CD14-positive monocyte (primary cell): ENCODE results near the gene DRD5. TPM values are rescaled to one million over a fixed set of nuclear protein-coding genes. Genes with fewer than 3 reads are reported as not detected.
"Not testable (repeated sequence)": the region's sequence is repeated elsewhere in the genome, so short reads cannot be mapped to it uniquely, and the experiment has no call there.

Source experiments
- DNase-seq, 3 donors: peaks; one replicate each; pipeline ENCODE4 v3.0.0-alpha.2; 2011 to 2022
- H2AFZ ChIP-seq: 2 replicates; pipeline ENCODE4 v1.6.0; 2012; ENCODE audit warnings: mild to moderate bottlenecking, low read depth, low read length, inconsistent platforms; ENCODE audit not compliant: insufficient read depth, poor library complexity, severe bottlenecking
- H3K27ac ChIP-seq, 2 donors: 1 replicate in 1 of 2; 2 replicates in 1 of 2; pipeline ENCODE4 v1.5.1; 2012 to 2013; ENCODE audit warnings: low read length in 2 of 2, control low read depth in 1 of 2, inconsistent platforms in 1 of 2, low read depth in 1 of 2, mild to moderate bottlenecking in 1 of 2
- H3K27me3 ChIP-seq, 2 donors: one replicate each; pipeline versions ENCODE4 v1.6.0 to v1.6.1; 2011 to 2013; ENCODE audit warnings: low read length in 2 of 2; ENCODE audit not compliant: control insufficient read depth in 2 of 2, insufficient read depth in 2 of 2
- H3K36me3 ChIP-seq, 2 donors: replicated peaks in 1 of 2; 1 replicate in 1 of 2; 2 replicates in 1 of 2; pipeline versions ENCODE4 v1.5.1 to v1.6.1; 2012 to 2013; ENCODE audit warnings: low read length in 2 of 2, control low read depth in 1 of 2, inconsistent platforms in 1 of 2, mild to moderate bottlenecking in 1 of 2; ENCODE audit not compliant: insufficient read depth in 2 of 2, control insufficient read depth in 1 of 2
- H3K4me1 ChIP-seq, 2 donors: 1 replicate in 1 of 2; 2 replicates in 1 of 2; pipeline versions ENCODE4 v1.5.1 to v1.6.1; 2012 to 2013; ENCODE audit warnings: low read length in 2 of 2, control low read depth in 1 of 2, inconsistent platforms in 1 of 2, mild to moderate bottlenecking in 1 of 2, moderate library complexity in 1 of 2; ENCODE audit not compliant: insufficient read depth in 2 of 2, control insufficient read depth in 1 of 2
- H3K4me2 ChIP-seq: replicated peaks from 2 replicates; pipeline ENCODE3; 2012; ENCODE audit warnings: low read length, moderate library complexity, mild to moderate bottlenecking; ENCODE audit not compliant: poor library complexity, severe bottlenecking; ENCODE audit errors: extremely low read depth
- H3K4me3 ChIP-seq, 3 experiments: fragments of 200-600 bp in 1 of 3; sonication (generic) in 1 of 3; replicated peaks in 1 of 3; 1 replicate in 2 of 3; 2 replicates in 1 of 3; pipeline ENCODE4 v1.5.1; 2011 to 2013; ENCODE audit warnings: low read length in 3 of 3, mild to moderate bottlenecking in 3 of 3, control low read depth in 2 of 3, low read depth in 2 of 3, inconsistent platforms in 1 of 3, moderate library complexity in 1 of 3
- H3K79me2 ChIP-seq: 2 replicates; pipeline ENCODE4 v1.6.0; 2012; ENCODE audit warnings: mild to moderate bottlenecking, control low read depth, inconsistent platforms, low read length, moderate library complexity; ENCODE audit not compliant: insufficient read depth
- H3K9ac ChIP-seq: 2 replicates; pipeline ENCODE4 v1.6.0; 2017; ENCODE audit warnings: low read length, mild to moderate bottlenecking; ENCODE audit not compliant: insufficient read depth, poor library complexity, severe bottlenecking
- H3K9me3 ChIP-seq, 2 donors: replicated peaks in 1 of 2; 1 replicate in 1 of 2; 2 replicates in 1 of 2; pipeline versions ENCODE4 v1.5.1 to v1.6.1; 2012 to 2013; ENCODE audit warnings: low read length in 2 of 2, control low read depth in 1 of 2; ENCODE audit not compliant: control insufficient read depth in 1 of 2, insufficient read depth in 1 of 2
- H4K20me1 ChIP-seq: 2 replicates; pipeline ENCODE4 v1.6.0; 2012; ENCODE audit warnings: mild to moderate bottlenecking, low read length, control low read depth, moderate library complexity; ENCODE audit not compliant: insufficient read depth
- H3K27ac Mint-ChIP-seq, 7 donors: one replicate each; pipeline ENCODE4 v1.8.0; 2020; ENCODE audit warnings: mild to moderate bottlenecking in 7 of 7, mixed read lengths in 7 of 7, moderate library complexity in 6 of 7, inconsistent platforms in 2 of 7
- H3K27me3 Mint-ChIP-seq, 3 donors: one replicate each; pipeline ENCODE4 v1.8.0; 2021 to 2022; ENCODE audit warnings: low read depth in 3 of 3, mild to moderate bottlenecking in 3 of 3, mixed read lengths in 3 of 3, moderate library complexity in 3 of 3, inconsistent platforms in 1 of 3
- H3K36me3 Mint-ChIP-seq, 2 donors: one replicate each; pipeline ENCODE4 v1.8.0; 2020; ENCODE audit warnings: mixed read lengths in 2 of 2, inconsistent platforms in 1 of 2, mild to moderate bottlenecking in 1 of 2
- H3K4me1 Mint-ChIP-seq: one replicate; pipeline ENCODE4 v1.8.0; 2020; ENCODE audit warnings: mild to moderate bottlenecking, mixed read lengths
- H3K4me3 Mint-ChIP-seq, 2 donors: one replicate each; pipeline ENCODE4 v1.8.0; 2020; ENCODE audit warnings: mild to moderate bottlenecking in 2 of 2, mixed read lengths in 2 of 2, moderate library complexity in 1 of 2
- H3K9me3 Mint-ChIP-seq, 7 donors: one replicate each; pipeline ENCODE4 v1.8.0; 2020 to 2022; ENCODE audit warnings: mixed read lengths in 7 of 7, mild to moderate bottlenecking in 6 of 7, moderate library complexity in 6 of 7, inconsistent platforms in 2 of 7
- CTCF ChIP-seq: fragments of 200-600 bp; IDR thresholded peaks from one replicate; pipeline ENCODE4 v1.8.0; 2022; ENCODE audit warnings: antibody characterized with exemption, mild to moderate bottlenecking
- WGBS: methylation state at CpG from one replicate; pipeline ENCODE4 v1.1.5; 2013; ENCODE audit warnings: missing lambda C conversion rate; ENCODE audit not compliant: insufficient coverage; 5-methylcytosine and 5-hydroxymethylcytosine counted together
- intact Hi-C, 2 donors: fragments of 100-400 bp; cut with micrococcal nuclease; formaldehyde crosslinking; loops; one replicate each; pipeline versions ENCODE4 v1.15.0 to v1.15.1; 2023
- polyA minus RNA-seq: library from RNA; depleted of rRNA, polyadenylated mRNA; stranded (reverse); fragments of >200 nt; gene quantifications from 2 replicates; pipeline ENCODE4 v1.2.3, GENCODE V29; 2012
- polyA plus RNA-seq, 3 donors: library from polyadenylated mRNA; depleted of rRNA in 1 of 3; unstranded in 2 of 3; stranded (reverse) in 1 of 3; fragments of 300-500 nt in 2 of 3; fragments of >200 nt in 1 of 3; fragmentation: Illumina TruSeq in 2 of 3; gene quantifications; 1 replicate in 2 of 3; 2 replicates in 1 of 3; pipeline ENCODE4 v1.2.3, GENCODE V29; 2012 to 2021
- total RNA-seq, 12 experiments: library from RNA in 1 of 12; stranded (reverse) in 1 of 12; fragments of 120-200 nt in 1 of 12; gene quantifications; one replicate each; pipeline ENCODE4 v1.2.4 and lab custom pipeline; 2013 to 2026; ENCODE audit warnings: mixed read lengths in 6 of 12, inconsistent platforms in 1 of 12

Gene DRD5
- not detected for total RNA-seq (2013)
- not detected for polyA plus RNA-seq
- polyA minus RNA-seq, result not detected in 2 replicates
- total RNA-seq (lab: John Stamatoyannopoulos, UW), result 0 to 0.15 (median 0) reads per million in 11 experiments

- peaks cover 0 to 3% of the 10 kb centered on the region in 2 donors for H3K36me3 Mint-ChIP-seq
- Histone ChIP-seq H3K36me3 (no peaks in the 10 kb centered on the region), H3K9ac (no peak within 1 kb of the TSS), H3K79me2 (no peaks in the 10 kb centered on the region), H3K27me3 (peaks cover 2 to 37% of the 10 kb centered on the region in 2 donors), H2AFZ (no peak within 1 kb of the TSS), H3K9me3 (peaks cover 0 to 8% of the 10 kb centered on the region in 2 donors), H3K4me3 (no peak within 1 kb of the TSS), H3K27ac (no peak within 1 kb of the TSS), H3K4me2 (no peak within 1 kb of the TSS), H4K20me1 (no peaks in the 10 kb centered on the region), H3K4me1 (no peaks in the 10 kb centered on the region)
- peaks cover 3% of the 10 kb centered on the region for H3K4me1 Mint-ChIP-seq
- DNase-seq, result no peak
- no peak for TF ChIP-seq CTCF
- H3K27ac Mint-ChIP-seq, result no peak within 1 kb of the TSS
- peak within 1 kb of the TSS in 1 of 2 donors; percentile 54 for H3K4me3 Mint-ChIP-seq
- intact Hi-C loops, result no loop called here
- 6% methylated on average over 78 of the region's 78 CpGs for WGBS
- H3K27me3 Mint-ChIP-seq, result peaks cover 43 to 70% (median 43%) of the 10 kb centered on the region in 3 donors
- H3K9me3 Mint-ChIP-seq, result peaks cover 0 to 10% (median 7%) of the 10 kb centered on the region in 7 donors
These were observed at the start of gene DRD5 for GRCh38 chr4:9781343-9782135. Gene DRD5 (plus strand): TSS chr4:9781634. CDS start chr4:9782030, 396 bp downstream.

GRCh38 chr4:9732256-9732655, 49.2 kb upstream of the DRD5 start:
- H3K36me3 Mint-ChIP-seq, H3K4me1 ChIP-seq, H3K79me2 ChIP-seq, H3K4me1 Mint-ChIP-seq, H3K9ac ChIP-seq, H4K20me1 ChIP-seq, DNase-seq, H3K4me3 ChIP-seq, H3K27ac ChIP-seq, H3K4me3 Mint-ChIP-seq, H3K27ac Mint-ChIP-seq, H3K9me3 Mint-ChIP-seq, H3K4me2 ChIP-seq, intact Hi-C loops, H3K27me3 ChIP-seq, H3K9me3 ChIP-seq, H3K27me3 Mint-ChIP-seq, H2AFZ ChIP-seq, H3K36me3 ChIP-seq: not testable (repeated sequence)
- no CpG with 5 or more reads among the region's 4 CpGs for WGBS
